Activated T-helper 2 cell treated with anti-CD3 and anti-CD28 coated beads, Interferon-gamma antibody, Interleukin-2, Interleukin-4, amounts not matched to agents 10 μg/mL and 5 μg/mL and 100 μg/mL, durations not matched to agents 14 hours and 24 hours and 36 hours (primary cell): ENCODE data around the gene VAMP8. TPM values are rescaled to one million over a fixed set of nuclear protein-coding genes. Genes with fewer than 3 reads are reported as not detected.
"Not testable (repeated sequence)": the region's sequence is repeated elsewhere in the genome, so short reads cannot be mapped to it uniquely, and the experiment has no call there.

ENCODE experiments used
- DNase-seq: peaks from one replicate; pipeline ENCODE4 v3.0.0; 2021; ENCODE audit warnings: low spot score
- H3K27ac Mint-ChIP-seq: one replicate; pipeline ENCODE4 v1.8.0; 2021; ENCODE audit warnings: mixed read lengths
- H3K27me3 Mint-ChIP-seq: one replicate; pipeline ENCODE4 v1.8.0; 2021; ENCODE audit warnings: low read depth, mixed read lengths
- H3K36me3 Mint-ChIP-seq: one replicate; pipeline ENCODE4 v1.8.0; 2021; ENCODE audit warnings: low read depth, mixed read lengths
- H3K4me1 Mint-ChIP-seq: one replicate; pipeline ENCODE4 v1.8.0; 2021; ENCODE audit warnings: low read depth, mixed read lengths
- H3K4me3 Mint-ChIP-seq: one replicate; pipeline ENCODE4 v1.8.0; 2021; ENCODE audit warnings: low read depth, mild to moderate bottlenecking, moderate library complexity, mixed read lengths
- H3K9me3 Mint-ChIP-seq: one replicate; pipeline ENCODE4 v1.8.0; 2021; ENCODE audit warnings: mixed read lengths
- intact Hi-C: fragments of 100-400 bp; cut with micrococcal nuclease; formaldehyde crosslinking; loops from one replicate; pipeline ENCODE4 v1.15.1; 2023
- total RNA-seq: library from RNA; stranded (reverse); gene quantifications from 2 replicates; pipeline ENCODE4 v1.2.3, GENCODE V29; 2022

The VAMP8 gene
- total RNA-seq, 1 donor from 2014 or later: 99.7 TPM

DNA sequence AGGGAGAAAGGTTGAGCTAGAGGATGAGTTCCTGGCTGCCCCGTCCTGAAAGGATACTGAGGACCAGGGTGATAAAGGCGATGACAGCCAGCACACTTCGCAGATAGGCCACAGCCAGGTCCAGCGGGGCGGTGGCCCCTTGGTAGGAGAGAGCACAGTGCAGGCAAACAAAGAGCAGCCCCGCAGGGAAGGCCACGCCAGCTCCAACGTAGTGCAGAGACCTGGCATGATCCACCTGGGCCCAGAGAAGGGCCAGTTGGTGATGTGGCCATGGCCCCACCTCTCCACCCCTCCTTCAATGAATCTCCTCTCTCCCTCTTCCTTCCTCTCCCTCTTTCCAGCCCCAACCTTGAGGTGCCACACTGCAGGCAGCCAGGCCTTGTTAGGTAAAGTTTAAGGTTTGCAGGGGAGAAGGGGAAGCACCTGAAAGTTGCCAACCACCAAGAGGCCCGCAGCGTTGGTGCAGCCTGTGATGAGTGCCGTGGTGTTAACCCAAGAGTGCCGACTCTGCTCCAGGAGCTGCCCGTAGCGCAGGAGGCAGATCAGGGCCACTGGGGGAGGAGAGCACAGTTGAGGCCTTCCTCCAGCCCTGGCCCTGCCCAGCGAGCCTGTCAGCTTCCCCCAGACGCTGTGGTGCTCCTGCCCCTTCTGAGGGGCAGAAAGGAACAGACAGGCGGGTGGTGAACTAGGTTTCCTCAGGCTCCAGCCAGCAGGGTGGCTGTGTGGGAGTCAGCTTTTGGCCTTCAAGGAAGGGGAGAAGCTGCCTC, 22.3 kb downstream of the VAMP8 start:
- Mint-ChIP-seq H3K4me1 (peaks cover 20% of the 10 kb centered on the region), H3K4me3 (no peak overlapping the region), H3K36me3 (peaks cover 31% of the 10 kb centered on the region), H3K27ac (no peak overlapping the region), H3K9me3 (no peaks in the 10 kb centered on the region), H3K27me3 (no peaks in the 10 kb centered on the region)
- DNase-seq: no peak
- intact Hi-C loops: loop anchor here (5.0 kb wide), 2 partner anchors 62 to 182 kb away; partner anchors contain the start of genes MAT2A and SH2D6

DNA sequence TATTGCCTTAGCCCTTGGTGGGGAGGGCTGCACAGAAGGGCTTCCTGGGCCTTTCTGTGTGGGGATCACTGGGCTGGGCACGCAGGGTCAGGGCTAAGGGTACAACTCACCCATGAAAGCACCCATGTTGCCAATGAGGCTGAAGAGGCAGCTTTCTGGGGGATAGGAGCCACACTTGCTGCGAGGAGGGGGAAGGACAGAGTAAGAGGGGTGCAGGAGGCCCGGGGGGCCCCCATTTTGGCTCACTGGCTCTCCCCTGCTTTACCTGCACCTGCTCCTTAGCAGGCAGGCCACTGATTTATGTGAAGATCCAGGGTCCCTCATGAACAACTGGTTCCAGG, 22.8 kb downstream of the VAMP8 start:
- DNase-seq: no peak
- Mint-ChIP-seq H3K36me3 (peaks cover 29% of the 10 kb centered on the region), H3K4me3 (no peak overlapping the region), H3K9me3 (no peaks in the 10 kb centered on the region), H3K27me3 (no peaks in the 10 kb centered on the region), H3K27ac (no peak overlapping the region), H3K4me1 (peaks cover 18% of the 10 kb centered on the region)
- intact Hi-C loops: loop anchor here (5.0 kb wide), 1 partner anchor 63 kb away; the partner anchor contains the start of gene MAT2A

DNA sequence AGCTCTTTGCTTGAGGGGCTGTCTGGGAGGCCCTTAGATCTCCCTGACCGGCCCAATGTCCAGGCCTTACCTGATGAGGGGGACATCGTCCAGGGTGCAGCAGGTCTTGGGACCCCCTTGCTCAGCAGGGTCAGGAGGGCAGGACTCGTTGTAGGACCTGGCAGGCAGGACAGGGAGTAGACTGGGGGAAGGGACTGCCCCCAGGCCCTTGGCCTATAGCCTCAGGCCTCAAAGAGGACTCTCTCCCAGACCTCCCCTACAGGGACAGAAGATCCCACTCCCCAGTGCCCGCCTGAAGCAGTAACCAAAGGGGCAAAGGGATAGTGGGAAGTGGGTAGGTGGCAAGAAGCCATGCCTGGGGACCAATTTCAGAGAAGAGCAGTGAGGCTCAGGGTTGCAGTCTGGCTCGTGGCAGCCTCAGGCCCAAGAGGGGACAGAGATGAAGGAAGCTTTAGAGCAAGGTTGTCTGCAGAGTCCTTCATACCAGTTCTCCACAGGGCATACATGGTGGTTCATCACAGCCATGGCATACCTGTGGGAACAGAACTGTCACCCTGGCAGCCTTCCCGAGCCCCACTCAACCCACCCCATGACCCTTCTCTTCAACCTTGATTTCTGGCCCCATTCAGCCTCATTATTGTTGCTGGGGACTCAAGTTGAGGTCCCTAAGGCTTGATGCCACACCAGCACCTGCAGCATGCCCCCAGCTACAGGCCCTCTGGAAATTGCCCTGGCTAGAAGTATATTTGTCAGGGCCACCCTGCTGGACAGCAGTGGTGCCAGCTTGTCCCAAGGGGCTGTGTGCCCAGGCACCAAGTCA, 23.8 kb downstream of the VAMP8 start:
- H3K27ac Mint-ChIP-seq: no peak overlapping the region
- no peak for DNase-seq
- H3K36me3 Mint-ChIP-seq: peaks cover 21% of the 10 kb centered on the region
- no peaks in the 10 kb centered on the region for H3K27me3 Mint-ChIP-seq
- intact Hi-C loops: loop anchor here (5.0 kb wide), 1 partner anchor 64 kb away; the partner anchor contains the start of gene MAT2A
- peaks cover 15% of the 10 kb centered on the region for H3K4me1 Mint-ChIP-seq
- H3K9me3 Mint-ChIP-seq: no peaks in the 10 kb centered on the region
- H3K4me3 Mint-ChIP-seq: peak overlapping the region; percentile 76

DNA sequence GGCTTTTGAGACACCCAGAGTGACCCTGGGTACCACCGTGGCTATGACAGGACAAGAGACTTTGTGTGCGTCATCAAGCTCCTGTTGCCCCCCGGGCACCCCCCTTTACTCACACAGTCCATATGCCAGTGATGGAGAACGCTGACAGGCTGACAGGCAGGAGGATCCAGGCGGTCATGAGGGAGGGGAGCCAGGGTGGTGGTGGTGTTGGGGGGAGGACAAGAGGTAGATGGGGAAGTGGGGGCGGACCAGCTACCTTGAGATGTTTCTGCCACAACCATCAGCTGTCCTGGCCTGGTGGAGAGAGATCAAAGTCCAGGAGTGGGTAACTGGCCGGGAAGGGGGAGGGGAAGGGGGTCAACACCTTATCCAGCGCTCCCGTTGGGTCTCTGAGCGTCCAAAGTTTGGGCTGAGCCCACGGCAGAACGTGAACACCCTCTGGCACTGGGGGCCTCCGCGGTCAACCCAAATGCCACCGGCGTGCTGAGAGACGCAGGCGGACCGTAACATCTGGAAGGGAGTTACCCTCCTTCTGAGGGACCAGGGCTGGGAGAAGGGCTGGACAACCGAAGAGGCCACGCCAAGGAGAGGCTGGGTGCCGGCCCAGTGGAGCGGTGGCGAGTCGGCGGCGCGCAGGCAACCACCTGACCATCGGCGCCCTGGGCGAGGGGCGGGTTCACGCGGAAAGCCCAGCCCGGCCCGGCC, 24.5 kb downstream of the VAMP8 start:
- intact Hi-C loops: loop anchor here (1.0 to 5.0 kb wide), 4 partner anchors 9 to 65 kb away; partner anchors contain the start of genes GGCX, MAT2A and USP39
- Mint-ChIP-seq H3K4me1 (peaks cover 12% of the 10 kb centered on the region), H3K27ac (peak overlapping the region; percentile 33)

DNA sequence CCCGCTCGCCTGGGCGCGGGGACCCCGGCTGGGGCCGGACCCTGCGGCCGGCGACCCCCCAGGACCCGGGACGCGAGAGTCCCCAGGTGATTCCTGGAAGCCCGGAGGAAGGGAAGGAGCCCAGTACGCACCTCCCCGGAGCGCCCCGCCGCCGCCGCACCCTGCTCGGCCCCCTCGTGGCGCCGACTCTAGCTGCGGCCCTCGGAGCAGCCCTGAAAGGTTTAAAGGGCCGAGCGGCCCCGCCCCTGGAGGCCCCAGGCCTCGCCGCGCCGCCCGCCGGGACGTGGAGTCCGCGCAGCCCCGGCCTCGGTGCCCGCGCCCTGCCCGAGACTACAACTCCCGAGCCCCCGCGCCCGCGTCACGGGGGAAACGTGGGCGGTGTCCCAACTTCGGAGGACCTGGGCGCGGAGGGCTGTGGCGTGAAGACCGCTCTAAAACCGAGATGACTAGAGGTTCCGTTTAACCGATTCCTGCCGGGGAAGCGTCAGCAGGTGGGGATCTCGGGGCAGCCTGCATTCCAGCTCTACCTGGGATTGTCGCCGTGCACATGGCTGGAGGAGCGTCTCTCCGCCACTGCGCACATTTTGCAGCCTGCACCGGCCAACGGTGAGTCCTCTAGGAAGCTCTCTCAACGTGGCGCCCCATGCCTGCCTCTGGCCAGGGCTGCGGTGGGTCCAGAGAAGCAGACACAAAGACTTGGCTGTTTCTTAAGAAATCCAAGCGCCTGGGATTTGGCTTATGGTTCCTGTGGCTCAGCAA, 25.3 kb downstream of the VAMP8 start, which contains the start of gene TMEM150A:
TMEM150A (minus strand) TSS at position 223 of the 759 bp plus-strand sequence. CDS start 750 bp downstream, outside the sequence.
- Mint-ChIP-seq H3K4me1 (peaks cover 9% of the 10 kb centered on the region), H3K36me3 (peaks cover 13% of the 10 kb centered on the region), H3K4me3 (peak within 1 kb of the TSS; percentile 83), H3K27me3 (no peaks in the 10 kb centered on the region), H3K27ac (peak within 1 kb of the TSS; percentile 33), H3K9me3 (no peaks in the 10 kb centered on the region)
- peak; percentile 75 for DNase-seq
- intact Hi-C loops: loop anchor here (1.0 to 5.0 kb wide), 4 partner anchors 9 to 65 kb away; partner anchors contain the start of genes GGCX, MAT2A and USP39

More for the DNA sequence above, 24.5 kb downstream of the VAMP8 start:
- H3K27me3 Mint-ChIP-seq: no peaks in the 10 kb centered on the region
- H3K9me3 Mint-ChIP-seq: no peaks in the 10 kb centered on the region
- no peak for DNase-seq
- H3K36me3 Mint-ChIP-seq: peaks cover 18% of the 10 kb centered on the region
- H3K4me3 Mint-ChIP-seq: peak overlapping the region; percentile 76

DNA sequence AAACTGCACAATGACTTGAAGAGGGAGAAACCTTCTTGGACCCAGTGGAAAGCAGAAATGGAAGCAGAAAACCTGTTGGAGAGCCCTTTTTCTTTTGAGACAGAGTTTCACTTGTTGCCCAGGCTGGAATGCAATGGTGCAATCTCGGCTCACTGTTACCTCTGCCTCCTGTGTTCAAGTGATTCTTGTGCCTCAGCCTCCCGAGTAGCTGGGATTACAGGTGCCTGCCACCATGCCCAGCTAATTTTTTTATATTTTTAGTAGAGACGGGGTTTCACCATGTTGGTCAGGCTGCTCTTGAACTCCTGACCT, 26.7 kb downstream of the VAMP8 start:
- DNase-seq, H3K27me3 Mint-ChIP-seq, H3K27ac Mint-ChIP-seq, H3K4me3 Mint-ChIP-seq, H3K9me3 Mint-ChIP-seq: not testable (repeated sequence)
- intact Hi-C loops: loop anchor here (5.0 kb wide), 1 partner anchor 67 kb away; the partner anchor contains the start of gene MAT2A
- H3K36me3 Mint-ChIP-seq: peaks cover 24% of the 10 kb centered on the region
- H3K4me1 Mint-ChIP-seq: peaks cover 12% of the 10 kb centered on the region

DNA sequence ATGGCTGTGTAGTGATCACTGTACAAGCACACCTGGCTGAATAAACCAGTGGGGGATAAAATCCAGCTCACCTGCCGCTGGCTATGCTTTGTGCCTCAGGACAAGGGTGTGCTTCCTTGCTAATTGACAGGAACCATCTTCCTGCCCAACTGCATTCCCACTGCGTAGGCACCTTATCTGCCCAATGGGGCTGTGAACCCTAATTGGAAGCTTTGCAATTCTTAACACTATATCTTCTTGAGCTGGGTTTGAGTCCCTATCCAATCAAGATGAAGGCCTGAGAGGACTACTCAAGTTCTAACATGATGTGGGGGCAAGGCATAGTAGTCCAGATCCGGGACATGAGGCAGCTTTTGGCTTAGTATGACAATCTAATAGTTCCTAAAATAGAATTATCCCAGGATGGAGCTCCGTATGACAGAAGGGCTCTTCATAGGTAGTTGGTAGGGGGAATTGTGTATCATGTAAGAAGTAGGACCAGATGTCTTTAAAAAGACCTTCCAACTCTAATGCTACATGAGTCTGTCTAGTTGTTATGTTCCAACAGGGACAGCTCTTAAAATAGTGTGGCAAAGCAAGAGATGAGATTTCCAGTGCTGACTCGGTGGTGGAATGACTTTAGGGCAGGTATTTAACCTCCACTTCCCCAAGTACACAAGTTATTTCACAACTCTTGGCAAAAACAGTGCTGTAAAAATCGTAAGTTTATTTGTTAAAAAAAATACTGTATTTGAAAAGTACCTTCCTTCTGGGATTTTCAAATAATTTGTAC, 27.4 kb downstream of the VAMP8 start:
- Mint-ChIP-seq H3K36me3 (peaks cover 24% of the 10 kb centered on the region), H3K27me3 (no peaks in the 10 kb centered on the region), H3K4me3 (no peak overlapping the region), H3K27ac (no peak overlapping the region), H3K9me3 (no peaks in the 10 kb centered on the region), H3K4me1 (peaks cover 12% of the 10 kb centered on the region)
- no peak for DNase-seq
- intact Hi-C loops: loop anchor here (5.0 kb wide), 1 partner anchor 67 kb away; the partner anchor contains the start of gene MAT2A

DNA sequence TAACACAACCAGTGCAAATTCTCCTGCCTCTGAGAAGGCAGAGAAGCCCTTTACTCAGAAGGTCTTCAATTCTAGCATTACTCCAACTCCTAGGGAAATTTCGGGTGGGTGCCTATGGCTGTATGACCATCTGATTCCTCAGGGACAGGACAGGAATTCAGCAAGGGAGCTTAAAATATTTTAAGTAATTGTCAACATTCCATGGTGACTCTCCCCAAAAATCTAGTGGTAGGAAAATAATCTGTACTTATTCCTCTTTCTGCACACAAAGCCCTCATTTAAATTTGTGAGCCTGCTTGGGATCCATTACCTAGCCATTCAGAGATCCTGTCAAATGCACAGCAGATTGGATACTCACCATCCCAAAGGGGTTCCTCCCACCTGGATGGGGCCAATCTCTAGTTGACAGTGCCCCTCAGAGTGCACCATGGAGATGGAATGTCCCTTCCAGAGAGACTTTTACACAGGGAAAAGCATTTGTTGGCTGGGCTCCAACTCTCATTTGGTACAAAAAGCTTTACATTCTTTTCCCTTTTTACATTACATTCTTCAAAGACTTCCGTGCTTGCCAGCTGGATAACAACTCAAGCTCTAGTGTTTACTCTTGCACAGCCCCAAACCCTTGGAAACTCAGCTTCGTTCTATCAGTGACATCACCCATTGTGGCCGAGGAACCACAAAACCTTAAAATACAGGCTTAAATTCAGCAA, 28.2 kb downstream of the VAMP8 start:
- H3K4me1 Mint-ChIP-seq: peaks cover 14% of the 10 kb centered on the region
- H3K27ac Mint-ChIP-seq: no peak overlapping the region
- no peaks in the 10 kb centered on the region for H3K27me3 Mint-ChIP-seq
- peaks cover 28% of the 10 kb centered on the region for H3K36me3 Mint-ChIP-seq
- intact Hi-C loops: no loop called here
- no peaks in the 10 kb centered on the region for H3K9me3 Mint-ChIP-seq
- H3K4me3 Mint-ChIP-seq: no peak overlapping the region
- DNase-seq: no peak

DNA sequence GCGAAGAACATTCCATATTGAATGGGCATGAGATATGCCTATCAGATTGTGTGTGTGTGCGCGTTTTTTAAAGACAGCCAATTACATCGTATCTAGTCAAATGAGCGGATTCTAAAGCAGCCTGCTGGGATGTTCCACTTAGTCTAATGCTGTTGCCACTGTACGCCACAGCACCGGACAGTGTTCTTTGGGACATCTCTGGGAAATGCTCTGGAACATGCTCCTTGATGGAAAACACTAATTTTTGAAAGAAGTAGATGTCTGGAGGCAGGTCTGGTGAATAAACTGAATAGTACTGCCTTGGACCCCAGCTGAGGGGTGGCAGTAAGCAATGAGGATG, 28.7 kb downstream of the VAMP8 start:
- Mint-ChIP-seq H3K27me3 (no peaks in the 10 kb centered on the region), H3K27ac (no peak overlapping the region), H3K4me3 (no peak overlapping the region), H3K9me3 (no peaks in the 10 kb centered on the region), H3K4me1 (peaks cover 14% of the 10 kb centered on the region), H3K36me3 (peaks cover 28% of the 10 kb centered on the region)
- intact Hi-C loops: no loop called here
- no peak for DNase-seq

DNA sequence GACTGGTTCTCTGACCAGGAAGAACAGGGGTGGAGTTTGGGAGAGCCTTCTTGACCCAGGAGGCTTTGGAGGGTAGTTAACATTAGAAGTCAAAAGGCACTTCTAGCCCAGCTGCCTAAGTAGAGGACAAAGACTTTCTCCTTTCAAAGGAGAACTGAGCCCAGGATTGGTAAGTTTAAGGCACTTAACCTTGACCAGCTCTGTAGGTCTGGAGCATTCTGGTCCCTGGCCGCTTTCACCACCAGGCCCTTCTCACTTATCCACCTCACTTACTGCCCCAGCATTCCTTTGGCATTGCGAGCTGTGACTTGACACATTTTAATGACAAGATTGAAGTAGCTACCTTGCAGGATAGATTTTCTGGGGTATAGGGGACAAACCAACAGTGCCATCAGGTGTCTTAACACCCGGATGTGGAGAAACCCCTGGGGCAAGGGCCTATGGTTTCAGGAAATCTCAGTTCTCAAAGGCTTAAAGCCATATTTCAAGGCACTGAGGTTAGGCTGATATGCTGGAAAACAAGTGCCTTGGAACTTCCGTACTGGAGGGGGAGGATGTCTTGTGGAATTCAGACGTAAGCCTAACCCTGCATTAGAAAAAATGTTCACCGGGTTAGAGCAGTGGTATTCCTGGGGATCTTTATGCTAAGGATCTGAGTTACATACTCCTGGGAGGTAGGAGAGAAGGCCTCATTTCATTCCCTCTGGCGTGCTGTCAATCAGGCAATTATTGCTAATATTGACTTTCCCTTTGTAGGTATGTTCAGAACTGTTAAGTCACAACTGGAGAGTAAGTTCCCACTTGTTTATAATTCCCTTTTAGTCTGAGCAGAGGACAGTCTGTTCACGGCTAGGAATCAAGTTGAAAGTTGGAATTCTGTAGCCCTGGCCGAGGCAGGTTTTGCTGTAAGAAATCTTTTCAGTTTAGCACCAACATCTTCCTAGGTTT, 30.2 kb downstream of the VAMP8 start:
- no peak overlapping the region for H3K27ac Mint-ChIP-seq
- H3K36me3 Mint-ChIP-seq: peaks cover 32% of the 10 kb centered on the region
- H3K4me1 Mint-ChIP-seq: peaks cover 11% of the 10 kb centered on the region
- intact Hi-C loops: no loop called here
- H3K4me3 Mint-ChIP-seq: no peak overlapping the region
- no peaks in the 10 kb centered on the region for H3K9me3 Mint-ChIP-seq
- DNase-seq: no peak
- H3K27me3 Mint-ChIP-seq: no peaks in the 10 kb centered on the region
